ENCODE results near the gene BCL2L1.

DNA sequence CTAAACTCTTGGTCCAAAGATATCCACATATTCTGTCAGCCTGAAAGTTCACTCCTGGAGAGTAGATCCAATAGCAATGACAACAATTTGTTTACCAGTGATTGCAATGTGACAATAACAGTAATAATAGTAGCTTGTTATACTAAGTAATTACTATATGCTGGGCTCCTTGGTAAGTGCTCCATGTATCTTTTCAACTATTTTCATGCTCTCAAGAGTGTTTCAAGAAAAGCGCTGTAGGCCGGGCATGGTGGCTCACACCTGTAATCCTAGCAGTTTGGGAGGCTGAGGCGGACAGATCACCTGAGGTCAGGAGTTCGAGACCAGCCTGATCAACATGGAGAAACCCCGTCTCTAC is 15.4 kb downstream of the BCL2L1 start:
- TF ChIP-seq, protein P1, sequence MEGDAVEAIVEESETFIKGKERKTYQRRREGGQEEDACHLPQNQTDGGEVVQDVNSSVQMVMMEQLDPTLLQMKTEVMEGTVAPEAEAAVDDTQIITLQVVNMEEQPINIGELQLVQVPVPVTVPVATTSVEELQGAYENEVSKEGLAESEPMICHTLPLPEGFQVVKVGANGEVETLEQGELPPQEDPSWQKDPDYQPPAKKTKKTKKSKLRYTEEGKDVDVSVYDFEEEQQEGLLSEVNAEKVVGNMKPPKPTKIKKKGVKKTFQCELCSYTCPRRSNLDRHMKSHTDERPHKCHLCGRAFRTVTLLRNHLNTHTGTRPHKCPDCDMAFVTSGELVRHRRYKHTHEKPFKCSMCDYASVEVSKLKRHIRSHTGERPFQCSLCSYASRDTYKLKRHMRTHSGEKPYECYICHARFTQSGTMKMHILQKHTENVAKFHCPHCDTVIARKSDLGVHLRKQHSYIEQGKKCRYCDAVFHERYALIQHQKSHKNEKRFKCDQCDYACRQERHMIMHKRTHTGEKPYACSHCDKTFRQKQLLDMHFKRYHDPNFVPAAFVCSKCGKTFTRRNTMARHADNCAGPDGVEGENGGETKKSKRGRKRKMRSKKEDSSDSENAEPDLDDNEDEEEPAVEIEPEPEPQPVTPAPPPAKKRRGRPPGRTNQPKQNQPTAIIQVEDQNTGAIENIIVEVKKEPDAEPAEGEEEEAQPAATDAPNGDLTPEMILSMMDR (IDR thresholded peaks at IDR 0.05) = no peak
- no peak for TF ChIP-seq POLR2A (IDR thresholded peaks at IDR 0.05)
- TF ChIP-seq POLR2AphosphoS5 (IDR thresholded peaks at IDR 0.05) = no peak
- TF ChIP-seq EP300 (IDR thresholded peaks at IDR 0.05) = no peak

Measured in upper lobe of left lung (tissue), 4 donors.